DND-41 (cell line): ENCODE results near the gene SENP8.

Experiments used
- EZH2 ChIP-seq: IDR thresholded peaks from 3 replicates; pipeline ENCODE4 v1.6.1; 2012; ENCODE audit warnings: borderline replicate concordance, low read depth, mild to moderate bottlenecking, moderate library complexity, low read length, inconsistent platforms; ENCODE audit not compliant: severe bottlenecking
- TF ChIP-seq, protein P1 (sequence below): IDR thresholded peaks from 2 replicates; pipeline ENCODE4 v1.5.1; 2012; ENCODE audit warnings: borderline replicate concordance, low read length, moderate library complexity, mild to moderate bottlenecking; ENCODE audit not compliant: poor library complexity, severe bottlenecking; ENCODE audit errors: extremely low read depth

DNA sequence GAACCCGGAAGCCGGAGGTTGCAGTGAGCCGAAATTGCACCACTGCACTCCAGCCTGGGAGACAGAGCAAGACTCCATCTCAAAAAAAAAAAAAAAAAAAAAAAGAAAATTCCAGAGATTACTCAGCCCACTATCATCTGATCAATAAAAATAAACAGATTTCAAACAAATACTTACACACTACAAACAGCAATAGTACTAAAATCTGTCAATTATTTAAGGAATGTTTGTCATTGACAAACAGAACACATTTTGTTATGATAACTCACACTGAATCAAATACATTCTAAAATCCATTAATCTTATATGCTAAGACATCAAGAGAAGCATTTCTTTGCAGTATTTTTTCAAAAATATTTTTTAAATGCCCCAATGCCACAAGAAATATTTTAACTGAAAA, 7.8 kb upstream of the SENP8 start:
- TF ChIP-seq, protein P1, sequence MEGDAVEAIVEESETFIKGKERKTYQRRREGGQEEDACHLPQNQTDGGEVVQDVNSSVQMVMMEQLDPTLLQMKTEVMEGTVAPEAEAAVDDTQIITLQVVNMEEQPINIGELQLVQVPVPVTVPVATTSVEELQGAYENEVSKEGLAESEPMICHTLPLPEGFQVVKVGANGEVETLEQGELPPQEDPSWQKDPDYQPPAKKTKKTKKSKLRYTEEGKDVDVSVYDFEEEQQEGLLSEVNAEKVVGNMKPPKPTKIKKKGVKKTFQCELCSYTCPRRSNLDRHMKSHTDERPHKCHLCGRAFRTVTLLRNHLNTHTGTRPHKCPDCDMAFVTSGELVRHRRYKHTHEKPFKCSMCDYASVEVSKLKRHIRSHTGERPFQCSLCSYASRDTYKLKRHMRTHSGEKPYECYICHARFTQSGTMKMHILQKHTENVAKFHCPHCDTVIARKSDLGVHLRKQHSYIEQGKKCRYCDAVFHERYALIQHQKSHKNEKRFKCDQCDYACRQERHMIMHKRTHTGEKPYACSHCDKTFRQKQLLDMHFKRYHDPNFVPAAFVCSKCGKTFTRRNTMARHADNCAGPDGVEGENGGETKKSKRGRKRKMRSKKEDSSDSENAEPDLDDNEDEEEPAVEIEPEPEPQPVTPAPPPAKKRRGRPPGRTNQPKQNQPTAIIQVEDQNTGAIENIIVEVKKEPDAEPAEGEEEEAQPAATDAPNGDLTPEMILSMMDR = no peak
- no peak for TF ChIP-seq EZH2
